Measurements from ENCODE around the gene SHANK1. TPM values are rescaled to one million over a fixed set of nuclear protein-coding genes. Genes with fewer than 3 reads are reported as not detected.

Gene SHANK1
- total RNA-seq, 4 donors from 2014 or later, result 0.10 to 0.45 TPM; not detected in 2

GRCh38 chr19:50722201-50723013, 2.8 kb upstream of the SHANK1 start:
- DNase-seq, result no peak
- no peaks in the 10 kb centered on the region for H3K9me3 ChIP-seq
- peaks cover 26 to 33% of the 10 kb centered on the region in 2 donors for H3K4me1 ChIP-seq
- H3K27me3 ChIP-seq, result peaks cover 11% of the 10 kb centered on the region
- no peak overlapping the region for H3K27ac ChIP-seq
- 40 to 43% methylated on average over 14 to 15 of the region's 15 CpGs for WGBS, 2 donors
- no peak overlapping the region for H3K4me3 ChIP-seq (replicated peaks in 1 of 3)
- no peaks in the 10 kb centered on the region for H3K36me3 ChIP-seq
- TF ChIP-seq POLR2A (IDR thresholded peaks at IDR 0.05) (no peak), CTCF (IDR thresholded peaks at IDR 0.05) (no peak)
- intact Hi-C loops (cut with DNase I), result loop anchor here (5.0 kb wide), 1 partner anchor 385 kb away; the partner anchor contains the start of gene CTU1

- no peaks in the 10 kb centered on the region for H3K36me3 ChIP-seq
- no peak overlapping the region for H3K27ac ChIP-seq
- no peak for DNase-seq
- H3K27me3 ChIP-seq, result peaks cover 11% of the 10 kb centered on the region
- no peak for TF ChIP-seq POLR2A (IDR thresholded peaks at IDR 0.05)
- no peak for TF ChIP-seq CTCF (IDR thresholded peaks at IDR 0.05)
- 79% methylated on average over 5 to 7 of the region's 10 CpGs for WGBS, 2 donors
- no peaks in the 10 kb centered on the region for H3K9me3 ChIP-seq
- intact Hi-C loops (cut with DNase I), result loop anchor here (5.0 kb wide), 1 partner anchor 386 kb away; the partner anchor contains the start of gene CTU1
- H3K4me1 ChIP-seq, result peaks cover 26 to 33% of the 10 kb centered on the region in 2 donors
- no peak overlapping the region for H3K4me3 ChIP-seq (replicated peaks in 1 of 3)
Observed at GRCh38 chr19:50721441-50722137, 2.0 kb upstream of the SHANK1 start.

GRCh38 chr19:50720921-50721381, 1.3 kb upstream of the SHANK1 start:
- intact Hi-C loops (cut with DNase I), result loop anchor here (5.0 kb wide), 1 partner anchor 386 kb away; the partner anchor contains the start of gene CTU1
- H3K27ac ChIP-seq, result no peak overlapping the region

GRCh38 chr19:50720181-50720920, 749 bp upstream of the SHANK1 start:
- no peak for DNase-seq
- 42 to 55% methylated on average over 19 to 21 of the region's 21 CpGs for WGBS, 2 donors
- TF ChIP-seq POLR2A (IDR thresholded peaks at IDR 0.05), result no peak
- TF ChIP-seq CTCF (IDR thresholded peaks at IDR 0.05), result no peak
- Histone ChIP-seq H3K9me3 (no peaks in the 10 kb centered on the region), H3K36me3 (no peaks in the 10 kb centered on the region), H3K4me1 (peaks cover 19 to 27% of the 10 kb centered on the region in 2 donors), H3K27ac (no peak overlapping the region), H3K27me3 (peaks cover 11% of the 10 kb centered on the region), H3K4me3 (replicated peaks in 1 of 3) (no peak overlapping the region)
- intact Hi-C loops (cut with DNase I), result loop anchor here (5.0 kb wide), 1 partner anchor 387 kb away; the partner anchor contains the start of gene CTU1

More at GRCh38 chr19:50720921-50721381, 1.3 kb upstream of the SHANK1 start:
- Histone ChIP-seq H3K27me3 (peaks cover 11% of the 10 kb centered on the region), H3K36me3 (no peaks in the 10 kb centered on the region), H3K4me3 (replicated peaks in 1 of 3) (no peak overlapping the region), H3K4me1 (peaks cover 25 to 33% of the 10 kb centered on the region in 2 donors), H3K9me3 (no peaks in the 10 kb centered on the region)
- WGBS, 2 donors, result 51 to 69% methylated on average over 2 to 7 of the region's 8 CpGs
- DNase-seq, result no peak
- TF ChIP-seq POLR2A (IDR thresholded peaks at IDR 0.05) (no peak), CTCF (IDR thresholded peaks at IDR 0.05) (no peak)

All from thyroid gland (tissue), 4 donors.